LNCaP clone FGC (cell line): Measurements from ENCODE around the gene CDCP1.

Source experiments
- DNase-seq: peaks from one replicate; pipeline ENCODE4 v3.0.0-alpha.2; 2011; ENCODE audit warnings: low read depth
- H3K4me3 ChIP-seq: 2 replicates; pipeline ENCODE4 v1.5.1; 2011; ENCODE audit warnings: mild to moderate bottlenecking, low read depth, low read length, control low read depth
- TF ChIP-seq, protein P1 (sequence below): IDR thresholded peaks from 2 replicates; pipeline ENCODE4 v1.5.1; 2012; ENCODE audit warnings: mild to moderate bottlenecking; ENCODE audit not compliant: control insufficient read depth, insufficient read depth; ENCODE audit errors: extremely low read depth

CDCP1 gene

DNA sequence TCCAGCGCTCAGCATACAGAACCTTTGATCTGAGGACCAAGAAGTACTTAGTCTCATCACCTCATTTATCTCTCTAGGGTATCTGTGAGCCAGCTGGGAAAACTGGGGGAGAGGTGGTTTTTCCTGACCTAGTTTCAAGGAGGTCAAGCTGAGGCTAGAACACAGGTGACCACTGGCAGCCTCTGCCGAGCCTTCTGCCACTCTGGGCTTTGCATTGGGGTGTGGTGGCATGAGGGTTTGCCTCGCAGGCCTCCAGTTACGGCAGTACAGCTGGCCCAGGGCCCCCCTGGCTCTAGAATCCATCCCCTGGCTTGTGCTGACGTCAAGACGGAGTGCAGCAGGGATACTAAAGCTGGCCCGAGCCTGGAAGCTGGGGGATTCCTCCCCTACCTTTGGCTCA, 34.7 kb upstream of the CDCP1 start:
- no peak for DNase-seq
- TF ChIP-seq, protein P1, sequence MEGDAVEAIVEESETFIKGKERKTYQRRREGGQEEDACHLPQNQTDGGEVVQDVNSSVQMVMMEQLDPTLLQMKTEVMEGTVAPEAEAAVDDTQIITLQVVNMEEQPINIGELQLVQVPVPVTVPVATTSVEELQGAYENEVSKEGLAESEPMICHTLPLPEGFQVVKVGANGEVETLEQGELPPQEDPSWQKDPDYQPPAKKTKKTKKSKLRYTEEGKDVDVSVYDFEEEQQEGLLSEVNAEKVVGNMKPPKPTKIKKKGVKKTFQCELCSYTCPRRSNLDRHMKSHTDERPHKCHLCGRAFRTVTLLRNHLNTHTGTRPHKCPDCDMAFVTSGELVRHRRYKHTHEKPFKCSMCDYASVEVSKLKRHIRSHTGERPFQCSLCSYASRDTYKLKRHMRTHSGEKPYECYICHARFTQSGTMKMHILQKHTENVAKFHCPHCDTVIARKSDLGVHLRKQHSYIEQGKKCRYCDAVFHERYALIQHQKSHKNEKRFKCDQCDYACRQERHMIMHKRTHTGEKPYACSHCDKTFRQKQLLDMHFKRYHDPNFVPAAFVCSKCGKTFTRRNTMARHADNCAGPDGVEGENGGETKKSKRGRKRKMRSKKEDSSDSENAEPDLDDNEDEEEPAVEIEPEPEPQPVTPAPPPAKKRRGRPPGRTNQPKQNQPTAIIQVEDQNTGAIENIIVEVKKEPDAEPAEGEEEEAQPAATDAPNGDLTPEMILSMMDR: no peak
- no peak overlapping the region for H3K4me3 ChIP-seq

DNA sequence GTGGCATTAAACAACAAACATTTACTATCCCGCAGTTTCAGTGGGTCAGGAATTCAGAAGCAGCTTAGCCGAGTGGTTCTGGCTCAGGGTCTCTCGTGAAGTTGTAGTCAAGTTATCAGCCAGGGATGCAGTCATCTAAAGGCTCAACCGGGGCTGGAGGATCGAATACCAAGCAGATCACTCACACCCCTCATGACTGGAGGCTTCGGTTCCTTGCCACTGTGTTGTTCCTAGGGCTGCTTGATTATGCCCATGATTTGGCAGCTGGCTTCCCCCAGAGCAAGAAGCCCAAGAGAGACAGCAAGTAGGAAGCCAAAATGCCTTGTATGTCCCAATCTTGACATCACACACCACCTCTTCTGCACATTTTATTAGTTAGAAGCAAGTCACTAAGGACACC, 33.9 kb upstream of the CDCP1 start:
- no peak for DNase-seq
- H3K4me3 ChIP-seq: no peak overlapping the region
- TF ChIP-seq, protein P1: no peak

DNA sequence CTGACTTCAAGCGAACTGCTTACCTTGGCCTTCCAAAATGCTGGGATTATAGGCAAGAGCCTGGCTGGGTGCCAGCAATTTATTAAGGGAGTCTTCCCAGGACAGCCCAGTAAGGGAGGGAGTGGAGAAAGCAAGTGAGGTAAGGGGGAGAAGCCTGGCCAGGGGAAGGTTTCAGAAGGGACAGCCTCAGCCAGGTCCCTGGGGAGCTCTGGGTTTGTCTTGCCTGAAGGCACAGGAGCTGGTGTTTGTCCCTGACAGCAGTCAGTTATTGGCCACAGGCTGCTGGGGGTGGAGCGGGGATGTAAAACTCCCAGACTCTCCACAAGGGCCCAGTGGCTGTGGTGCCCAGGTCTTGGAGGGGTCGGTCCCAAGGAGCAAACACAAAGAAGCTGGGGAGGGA, 33.0 kb upstream of the CDCP1 start:
- TF ChIP-seq, protein P1: no peak
- no peak for DNase-seq
- H3K4me3 ChIP-seq: no peak overlapping the region

DNA sequence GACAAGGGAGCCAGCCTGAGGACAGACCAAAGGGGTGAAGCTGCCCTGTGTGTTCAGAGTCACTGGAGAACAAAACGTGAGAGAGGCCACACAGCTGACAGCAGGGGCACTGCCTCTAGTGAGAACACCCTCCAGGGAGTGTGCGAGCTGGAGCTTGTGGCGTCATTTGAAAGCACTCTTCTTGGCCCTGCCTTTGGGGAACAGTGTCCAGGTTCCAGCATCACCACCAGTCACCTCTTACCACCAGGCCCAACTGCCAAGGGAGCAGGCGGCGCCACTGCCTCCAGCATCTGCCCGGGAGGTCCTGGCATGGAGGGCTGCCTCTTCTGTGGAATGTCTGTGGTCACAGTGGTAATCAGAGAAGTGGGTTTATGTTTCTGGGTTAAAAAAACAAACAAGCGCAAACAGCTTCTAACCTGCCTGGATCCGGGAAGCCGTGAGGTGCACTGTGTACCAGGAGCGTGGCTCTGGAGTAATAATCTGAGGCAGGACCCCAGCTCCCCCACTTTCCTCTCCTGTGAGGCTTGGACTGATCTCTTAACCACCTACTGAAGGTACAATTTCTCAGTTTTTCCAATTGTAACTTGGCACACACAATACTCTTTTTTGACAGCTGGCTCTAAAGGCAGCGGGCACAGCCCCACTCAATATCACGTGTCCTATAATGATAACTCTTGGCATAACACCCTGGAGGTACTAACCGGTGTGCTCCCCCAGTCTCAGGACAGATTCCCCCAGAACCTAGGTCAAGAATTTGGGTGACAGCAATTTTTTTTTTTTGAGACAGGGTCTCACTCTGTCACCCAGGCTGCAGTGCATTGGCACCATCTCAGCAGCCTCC, 32.2 kb upstream of the CDCP1 start:
- H3K4me3 ChIP-seq: no peak overlapping the region
- TF ChIP-seq, protein P1: no peak
- no peak for DNase-seq

DNA sequence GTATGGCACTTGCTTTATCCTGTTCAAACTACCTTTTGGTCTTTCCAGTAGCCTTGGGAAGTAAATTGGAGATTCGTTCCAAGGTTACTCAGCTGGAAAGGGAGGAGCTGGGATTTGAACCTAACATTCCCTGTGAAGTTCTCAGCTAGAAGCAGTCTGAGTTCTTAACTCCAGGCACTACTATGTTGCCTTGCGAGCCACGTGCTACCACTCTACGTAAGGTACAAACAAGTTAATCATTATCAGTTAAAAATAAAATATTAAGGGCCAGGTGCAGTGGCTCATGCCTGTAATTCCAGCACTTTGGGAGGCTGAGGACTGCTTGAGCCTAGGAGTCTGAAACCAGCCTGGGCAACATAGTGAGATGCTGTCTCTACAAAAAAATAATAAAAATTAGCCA, 30.7 kb upstream of the CDCP1 start:
- TF ChIP-seq, protein P1: no peak
- H3K4me3 ChIP-seq: no peak overlapping the region
- no peak for DNase-seq

DNA sequence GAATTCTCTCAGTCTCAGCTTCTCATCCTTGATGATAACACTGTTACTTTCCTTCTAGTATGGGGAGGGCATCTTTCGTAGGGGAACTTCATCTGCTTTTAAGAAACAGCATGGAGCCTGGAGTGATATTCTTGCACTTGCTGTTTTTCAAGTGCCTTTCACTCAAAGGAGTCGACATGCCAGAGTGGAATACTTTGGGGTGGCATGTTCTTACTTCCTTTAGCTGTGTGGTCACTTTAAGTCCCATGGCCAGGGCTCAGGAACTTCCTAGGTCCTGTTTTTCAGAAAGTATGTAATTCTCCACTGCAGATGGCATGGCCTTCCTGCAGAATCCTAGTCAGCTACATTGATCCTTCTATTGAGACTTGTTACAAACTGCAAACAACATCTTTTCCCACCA, 28.1 kb upstream of the CDCP1 start:
- H3K4me3 ChIP-seq: no peak overlapping the region
- TF ChIP-seq, protein P1: no peak
- no peak for DNase-seq

DNA sequence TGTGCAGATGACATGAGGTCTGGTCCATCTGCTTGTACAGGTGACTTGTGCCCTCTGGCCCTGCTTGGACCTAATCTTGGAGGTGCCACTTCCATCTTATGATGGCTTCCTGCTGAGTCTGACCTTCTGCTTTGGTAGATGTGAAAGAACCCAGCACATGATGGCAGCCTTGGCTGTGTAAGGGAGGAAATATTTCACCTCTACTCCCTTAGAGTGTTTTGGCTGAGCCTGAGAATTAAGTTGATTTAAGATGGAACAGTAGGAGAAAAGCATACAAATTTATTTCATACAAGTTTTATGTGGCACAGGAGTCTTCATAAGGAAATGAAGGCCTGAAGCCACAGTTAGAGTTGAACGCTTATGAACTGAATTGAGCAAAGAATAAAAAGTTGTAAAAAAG, 27.6 kb upstream of the CDCP1 start:
- DNase-seq: no peak
- TF ChIP-seq, protein P1: no peak
- H3K4me3 ChIP-seq: no peak overlapping the region
